HUDEP-2 (cell line): Measurements from ENCODE around the gene KANSL1.
A peak's percentile ranks its signal among the peaks of the same experiment; 100 is the strongest.

Source experiments
- DNase-seq, 76 experiments: peaks; one replicate each; lab custom pipeline; 2025; ENCODE audit not compliant: unreplicated experiment in 76 of 76; lab: John Stamatoyannopoulos, UW

Gene KANSL1

GRCh38 chr17:46003907-46004748 lies 189.1 kb downstream of the KANSL1 start:
- peak in 22 of 76 experiments; percentile 2 to 27 (median 16) for DNase-seq

- no peak for DNase-seq
Measured at GRCh38 chr17:46002973-46003316, 190.3 kb downstream of the KANSL1 start.

GRCh38 chr17:46002311-46002972 lies 190.8 kb downstream of the KANSL1 start:
- peak in 48 of 76 experiments; percentile 7 to 69 (median 37) for DNase-seq

- DNase-seq: no peak
Measured at GRCh38 chr17:46001390-46002310, 191.6 kb downstream of the KANSL1 start.

- DNase-seq: no peak
Measured at GRCh38 chr17:46000757-46001156, 192.5 kb downstream of the KANSL1 start.

DNA sequence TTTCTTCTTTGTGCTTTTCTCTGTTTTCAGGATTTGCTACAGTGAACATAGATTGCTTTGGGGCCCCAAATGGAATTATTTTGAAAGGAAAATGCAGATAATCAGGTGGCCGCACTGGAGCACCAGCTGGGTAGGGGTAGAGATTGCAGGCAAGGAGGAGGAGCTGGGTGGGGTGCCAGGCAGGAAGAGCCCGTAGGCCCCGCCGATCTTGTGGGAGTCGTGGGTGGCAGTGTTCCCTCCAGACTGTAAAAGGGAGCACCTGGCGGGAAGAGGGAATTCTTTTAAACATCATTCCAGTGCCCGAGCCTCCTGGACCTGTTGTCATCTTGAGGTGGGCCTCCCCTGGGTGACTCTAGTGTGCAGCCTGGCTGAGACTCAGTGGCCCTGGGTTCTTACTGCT lies 192.9 kb downstream of the KANSL1 start:
- DNase-seq: no peak

GRCh38 chr17:45999900-46000290 lies 193.3 kb downstream of the KANSL1 start:
- no peak for DNase-seq

DNA sequence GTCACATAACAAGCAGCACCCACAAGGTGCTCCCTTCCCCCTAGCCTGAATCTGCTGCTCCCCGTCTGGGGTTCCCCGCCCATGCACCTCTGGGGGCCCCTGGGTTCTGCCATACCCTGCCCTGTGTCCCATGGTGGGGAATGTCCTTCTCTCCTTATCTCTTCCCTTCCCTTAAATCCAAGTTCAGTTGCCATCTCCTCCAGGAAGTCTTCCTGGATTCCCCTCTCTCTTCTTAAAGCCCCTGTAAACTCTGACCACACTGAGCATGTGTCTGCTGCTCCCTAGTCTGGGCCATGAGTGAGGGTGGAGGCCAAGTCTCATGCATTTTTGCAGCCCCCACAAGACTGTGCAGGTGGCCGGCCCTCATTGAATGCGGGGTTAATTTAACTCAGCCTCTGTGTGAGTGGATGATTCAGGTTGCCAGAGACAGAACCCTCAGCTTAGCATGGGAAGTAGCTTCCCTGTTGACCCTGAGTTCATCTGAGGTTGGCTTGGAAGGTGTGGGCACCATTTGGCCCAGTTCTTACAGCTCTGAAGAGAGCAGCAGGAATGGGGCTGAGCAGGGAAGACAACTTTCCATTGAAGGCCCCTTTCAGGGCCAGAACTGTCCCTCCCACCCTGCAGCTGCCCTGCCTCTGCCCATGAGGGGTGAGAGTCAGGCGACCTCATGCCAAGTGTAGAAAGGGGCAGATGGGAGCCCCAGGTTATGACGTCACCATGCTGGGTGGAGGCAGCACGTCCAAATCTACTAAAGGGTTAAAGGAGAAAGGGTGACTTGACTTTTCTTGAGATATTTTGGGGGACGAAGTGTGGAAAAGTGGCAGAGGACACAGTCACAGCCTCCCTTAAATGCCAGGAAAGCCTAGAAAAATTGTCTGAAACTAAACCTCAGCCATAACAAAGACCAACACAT lies 194.0 kb downstream of the KANSL1 start, which contains the start of gene STH:
STH (plus strand) TSS at position 264 of the 913 bp plus-strand sequence; CDS start at position 294, 30 bp downstream.
- DNase-seq: no peak

GRCh38 chr17:45997624-45998023 lies 195.6 kb downstream of the KANSL1 start:
- DNase-seq: no peak

- DNase-seq: no peak
Measured at GRCh38 chr17:45997166-45997565, 196.1 kb downstream of the KANSL1 start.

GRCh38 chr17:45996282-45996937 lies 196.8 kb downstream of the KANSL1 start:
- no peak for DNase-seq

GRCh38 chr17:45995627-45996270 lies 197.5 kb downstream of the KANSL1 start:
- DNase-seq: no peak

DNA sequence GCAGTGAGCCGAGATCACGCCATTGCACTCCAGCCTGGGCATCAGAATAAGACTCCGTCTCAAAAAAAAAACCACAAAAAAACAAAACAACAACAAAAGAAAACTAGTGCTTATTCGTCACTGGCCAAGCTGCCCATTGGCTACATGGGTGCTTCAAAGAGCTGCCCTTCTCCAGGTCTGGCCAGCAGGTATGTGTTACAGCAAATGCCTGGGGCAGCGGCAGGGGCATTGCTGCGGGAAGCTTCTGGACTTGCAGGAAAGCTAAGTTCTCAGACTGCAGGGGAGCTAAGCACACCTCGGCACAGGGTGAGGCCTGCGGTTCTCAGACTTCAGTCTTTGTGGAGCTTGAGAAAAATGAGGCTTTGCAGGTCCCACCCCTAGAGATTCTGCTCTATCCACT lies 198.2 kb downstream of the KANSL1 start:
- DNase-seq: no peak

DNA sequence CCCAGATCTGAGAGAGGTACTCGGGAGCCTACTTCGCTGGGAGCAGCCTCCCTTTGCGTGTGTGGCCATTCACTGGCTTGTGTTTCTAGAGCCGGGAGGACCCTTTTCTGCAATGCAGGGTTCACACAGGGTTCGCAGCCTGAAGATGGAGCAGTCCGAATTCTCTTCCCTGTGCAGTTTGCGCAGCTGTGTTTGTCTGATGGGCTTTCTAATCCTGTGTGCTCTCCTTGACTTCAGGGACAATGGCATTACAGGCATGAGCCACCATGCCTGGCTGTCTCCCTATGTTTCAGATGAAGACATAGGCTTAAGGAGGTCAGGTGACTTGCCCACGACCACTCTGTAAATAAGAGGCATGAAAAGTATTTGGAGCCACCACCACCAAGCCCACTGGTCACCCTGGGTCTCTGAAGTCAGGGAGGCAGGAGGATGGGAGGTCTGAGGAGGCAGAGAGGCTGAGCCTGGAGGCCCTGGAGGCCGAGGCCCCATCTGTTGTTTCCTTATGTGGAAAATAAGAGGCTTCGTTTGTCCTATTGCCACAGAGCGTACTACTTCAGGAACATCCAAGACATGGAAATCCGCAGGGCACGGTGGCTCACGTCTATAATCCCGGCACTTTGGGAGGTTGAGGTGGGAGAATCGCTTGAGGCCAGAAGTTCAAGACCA lies 199.1 kb downstream of the KANSL1 start:
- DNase-seq: no peak

- DNase-seq: no peak
Measured at GRCh38 chr17:45992904-45993303, 200.3 kb downstream of the KANSL1 start.

DNA sequence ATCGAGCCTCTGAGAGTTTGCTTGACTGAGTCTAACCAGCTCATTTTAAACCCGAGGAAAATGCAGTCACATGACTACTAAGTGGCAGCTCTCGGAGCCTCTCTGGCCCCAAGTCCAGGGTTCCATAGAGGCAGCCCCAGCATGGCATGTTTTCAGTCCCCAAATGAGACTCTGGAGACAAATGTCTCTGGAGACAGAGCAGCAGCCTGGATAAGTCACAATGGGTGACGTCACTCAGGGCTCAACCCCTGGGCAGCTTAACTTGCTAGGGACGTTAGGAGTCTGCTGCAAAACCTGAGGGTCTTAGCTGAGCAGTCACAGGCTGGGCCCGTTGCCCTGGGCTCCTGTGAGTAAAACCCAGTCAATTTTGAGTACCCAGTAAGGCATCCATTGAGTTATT lies 201.1 kb downstream of the KANSL1 start:
- DNase-seq: no peak

DNA sequence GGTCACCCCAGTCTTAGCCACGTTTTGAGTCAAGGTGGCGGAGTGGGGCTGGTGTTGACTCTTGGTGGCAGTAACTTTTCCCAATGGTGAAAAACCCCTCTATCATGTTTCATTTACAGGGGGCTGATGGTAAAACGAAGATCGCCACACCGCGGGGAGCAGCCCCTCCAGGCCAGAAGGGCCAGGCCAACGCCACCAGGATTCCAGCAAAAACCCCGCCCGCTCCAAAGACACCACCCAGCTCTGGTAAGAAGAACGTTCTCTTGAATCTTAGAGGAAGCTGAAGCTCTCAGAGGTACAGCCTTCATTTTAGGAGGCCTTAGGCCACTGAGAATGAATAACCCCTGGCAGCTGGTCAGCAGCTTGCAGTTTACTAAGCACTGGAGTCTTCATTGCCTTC lies 201.9 kb downstream of the KANSL1 start:
- DNase-seq: no peak

- no peak for DNase-seq
Measured at GRCh38 chr17:45990886-45991285, 202.3 kb downstream of the KANSL1 start.
